GM12878 (cell line): ENCODE data around the gene ZBTB22. TPM values are rescaled to one million over a fixed set of nuclear protein-coding genes. Genes with fewer than 3 reads are reported as not detected.

Source experiments
- ATAC-seq: fragments of 200-7000 bp; cut with Tn5 transposase; 3 replicates; pipeline ENCODE4 v1.9.1; 2020; ENCODE audit warnings: mild to moderate bottlenecking, moderate library complexity
- BruUV-seq: library from RNA; stranded (reverse); fragments of 400-500 nt; replicated peaks from 2 replicates; lab custom pipeline; 2021; lab: Mats Ljungman, UMichigan
- CTCF ChIA-PET: fragments of 300-600 bp; sonication (Branson Sonifier 250); formaldehyde crosslinking; extraction: SDS; loops from one replicate; lab custom pipeline; 2021; ENCODE audit warnings: inconsistent platforms; lab: Yijun Ruan, JAX
- POLR2A ChIA-PET: fragments of 350-600 bp; formaldehyde crosslinking; extraction: SDS; loops from one replicate; lab custom pipeline; 2021; ENCODE audit warnings: inconsistent platforms; lab: Charles Lee
- RAD21 ChIA-PET: fragments of 300-600 bp; sonication (Branson Sonifier 250); formaldehyde crosslinking; loops from one replicate; lab custom pipeline; 2023; ENCODE audit warnings: antibody characterized with exemption; ENCODE audit not compliant: unreplicated experiment; lab: Charles Lee
- SMC1A ChIA-PET: fragments of 300-600 bp; sonication (Branson Sonifier 250); formaldehyde crosslinking; loops from one replicate; lab custom pipeline; 2023; ENCODE audit not compliant: unreplicated experiment, uncharacterized antibody; lab: Charles Lee
- DNase-seq: peaks from one replicate; pipeline ENCODE4 v3.0.0-alpha.2; 2011; ENCODE audit warnings: low read depth, low spot score
- FAIRE-seq: peaks from 3 replicates; lab custom pipeline; 2011; peaks lifted over from hg19 to GRCh38; lab: Jason Lieb, UNC
- H2AFZ ChIP-seq: 2 replicates; pipeline ENCODE4 v1.6.0; 2011; ENCODE audit warnings: low read depth, low read length, control low read depth; ENCODE audit not compliant: control insufficient read depth
- H3K27ac ChIP-seq: 2 replicates; pipeline ENCODE4 v1.5.1; 2011; ENCODE audit warnings: control low read depth; ENCODE audit not compliant: control insufficient read depth, insufficient read depth
- H3K27me3 ChIP-seq, 2 experiments: replicated peaks in 1 of 2; 2 replicates each; pipeline versions ENCODE4 v1.6.0 to v1.6.1; 2011; ENCODE audit warnings: low read length in 1 of 2; ENCODE audit not compliant: control insufficient read depth in 2 of 2, insufficient read depth in 2 of 2
- H3K36me3 ChIP-seq, 2 experiments: 2 replicates each; pipeline ENCODE4 v1.5.1; 2011; ENCODE audit warnings: low read length in 1 of 2; ENCODE audit not compliant: control insufficient read depth in 2 of 2, insufficient read depth in 2 of 2
- H3K4me1 ChIP-seq: 2 replicates; pipeline ENCODE4 v1.6.1; 2011; ENCODE audit warnings: mild to moderate bottlenecking, low read length, moderate library complexity, mixed read lengths; ENCODE audit not compliant: control insufficient read depth, insufficient read depth
- H3K4me2 ChIP-seq: 2 replicates; pipeline ENCODE4 v1.6.0; 2011; ENCODE audit warnings: control low read depth; ENCODE audit not compliant: control insufficient read depth, insufficient read depth
- H3K4me3 ChIP-seq: fragments of 200-600 bp; sonication (generic); 2 replicates; pipeline ENCODE4 v1.5.1; 2016
- H3K79me2 ChIP-seq: 2 replicates; pipeline ENCODE4 v1.6.0; 2011; ENCODE audit warnings: low read length; ENCODE audit not compliant: control insufficient read depth, insufficient read depth
- H3K9ac ChIP-seq: 2 replicates; pipeline ENCODE4 v1.8.0; 2011; ENCODE audit warnings: low read length, control low read depth, mixed read lengths; ENCODE audit not compliant: control insufficient read depth, insufficient read depth
- H3K9me3 ChIP-seq: replicated peaks from 3 replicates; pipeline ENCODE4 v1.5.1; 2011; ENCODE audit warnings: mild to moderate bottlenecking, low read length; ENCODE audit not compliant: control insufficient read depth, insufficient read depth
- H4K20me1 ChIP-seq: 2 replicates; pipeline ENCODE4 v1.6.0; 2011; ENCODE audit not compliant: control insufficient read depth, insufficient read depth
- BMI1 ChIP-seq: fragments of 450-650 bp; IDR thresholded peaks from 2 replicates; pipeline ENCODE4 v1.6.1; 2016; ENCODE audit warnings: mild to moderate bottlenecking, moderate library complexity, borderline replicate concordance
- EED ChIP-seq: sonication (generic); IDR thresholded peaks from 2 replicates; pipeline ENCODE4 v1.6.1; 2016; ENCODE audit warnings: antibody characterized with exemption, low read depth
- EGR1 ChIP-seq, 2 experiments: IDR thresholded peaks; 1 replicate in 1 of 2; 2 replicates in 1 of 2; pipeline ENCODE4 v1.6.1; 2011 to 2012; ENCODE audit warnings: low read depth in 2 of 2, low read length in 2 of 2, borderline replicate concordance in 1 of 2, mild to moderate bottlenecking in 1 of 2, moderate library complexity in 1 of 2
- IKZF1 ChIP-seq: fragments of 450-650 bp; conservative IDR thresholded peaks from 2 replicates; pipeline ENCODE4 v1.6.1; 2017; ENCODE audit warnings: antibody characterized with exemption, mild to moderate bottlenecking
- MTA2 ChIP-seq: fragments of 450-650 bp; IDR thresholded peaks from 2 replicates; pipeline ENCODE4 v1.6.1; 2016; ENCODE audit warnings: low read depth, mild to moderate bottlenecking, moderate library complexity
- NBN ChIP-seq: fragments of 450-650 bp; IDR thresholded peaks from 2 replicates; pipeline ENCODE4 v1.6.1; 2016
- NR2C1 ChIP-seq: fragments of 450-650 bp; IDR thresholded peaks from 2 replicates; pipeline ENCODE4 v1.6.1; 2017; ENCODE audit warnings: antibody characterized with exemption, mild to moderate bottlenecking, moderate library complexity
- NR2C2 ChIP-seq: IDR thresholded peaks from 2 replicates; pipeline ENCODE4 v1.6.1; 2011; ENCODE audit warnings: borderline replicate concordance, low read depth; ENCODE audit not compliant: control insufficient read depth, insufficient read length
- NR2F1 ChIP-seq: fragments of 450-650 bp; conservative IDR thresholded peaks from 2 replicates; pipeline ENCODE4 v1.6.1; 2017; ENCODE audit warnings: mild to moderate bottlenecking
- POLR2AphosphoS2 ChIP-seq: IDR thresholded peaks from 2 replicates; pipeline ENCODE4 v1.6.1; 2011; ENCODE audit warnings: low read depth, mild to moderate bottlenecking, low read length, improper control_type of control experiment, moderate library complexity
- POU2F2 ChIP-seq: IDR thresholded peaks from 3 replicates; pipeline ENCODE4 v1.6.1; 2011; ENCODE audit warnings: low read depth, mild to moderate bottlenecking, low read length, borderline replicate concordance
- RAD21 ChIP-seq: IDR thresholded peaks from 2 replicates; pipeline ENCODE4 v1.6.1; 2011; ENCODE audit warnings: mild to moderate bottlenecking, low read depth, low read length, moderate library complexity; ENCODE audit not compliant: insufficient read depth
- RELA ChIP-seq: fragments of 450-650 bp; IDR thresholded peaks from 2 replicates; pipeline ENCODE4 v1.8.0; 2014; ENCODE audit warnings: borderline replicate concordance; ENCODE audit not compliant: partially characterized antibody
- SMAD5 ChIP-seq: IDR thresholded peaks from 2 replicates; pipeline ENCODE4 v1.6.1; 2016; ENCODE audit warnings: antibody characterized with exemption, low read depth
- SMC3 ChIP-seq: IDR thresholded peaks from 2 replicates; pipeline ENCODE4 v1.6.1; 2011; ENCODE audit warnings: low read length, improper control_type of control experiment, borderline replicate concordance
- WGBS: methylation state at CpG from one replicate; pipeline ENCODE4 v1.1.6; 2016; ENCODE audit warnings: low lambda C conversion rate; ENCODE audit not compliant: insufficient replicate concordance, insufficient coverage; ENCODE audit errors: missing lambda C conversion rate; 5-methylcytosine and 5-hydroxymethylcytosine counted together
- in situ Hi-C: fragments of 300-500 bp; cut with MboI; formaldehyde crosslinking; loops from 9 replicates; pipeline ENCODE4 v1.14.3; 2018; ENCODE audit warnings: mixed read lengths
- intact Hi-C: fragments of 100-400 bp; cut with micrococcal nuclease; formaldehyde crosslinking; loops from one replicate; pipeline ENCODE4 v1.14.2; 2022; ENCODE audit not compliant: unreplicated experiment
- polyA plus RNA-seq, 11 experiments: library from polyadenylated mRNA; depleted of rRNA in 4 of 11; unstranded in 6 of 11; stranded (reverse) in 5 of 11; fragments of >200 nt; fragmentation: Nextera tagmentation in 4 of 11; fragmentation: Illumina TruSeq in 1 of 11; extraction: Ambion mirVana in 4 of 11; extraction: Trizol in 1 of 11; gene quantifications; 1 replicate in 1 of 11; 2 replicates in 10 of 11; pipeline versions ENCODE4 v1.2.1 to v1.2.3, GENCODE V29; 2011 to 2016; ENCODE audit warnings: inconsistent platforms in 2 of 11, missing spikeins in 2 of 11, low read depth in 1 of 11
- total RNA-seq, 4 experiments: library from RNA; depleted of rRNA in 3 of 4; stranded (reverse); fragments of >200 nt in 3 of 4; fragmentation: Illumina TruSeq in 1 of 4; extraction: Trizol in 1 of 4; gene quantifications; 2 replicates each; pipeline versions ENCODE4 v1.2.1 to v1.2.3, GENCODE V29; 2013 to 2021
- TF ChIP-seq, protein P1 (sequence below): IDR thresholded peaks from 2 replicates; pipeline ENCODE4 v1.6.1; 2011; ENCODE audit warnings: borderline replicate concordance, low read depth, mild to moderate bottlenecking, moderate library complexity, mixed read lengths, low read length; ENCODE audit not compliant: insufficient read depth; ENCODE audit errors: extremely low read length
- TF ChIP-seq, protein P2 (sequence below): fragments of 450-650 bp; IDR thresholded peaks from 2 replicates; pipeline ENCODE4 v1.6.1; 2016; ENCODE audit warnings: mild to moderate bottlenecking, moderate library complexity, borderline replicate concordance
- TF ChIP-seq, protein P3 (sequence below): IDR thresholded peaks from 2 replicates; pipeline ENCODE4 v1.6.1; 2011; ENCODE audit warnings: low read depth, low read length, improper control_type of control experiment, borderline replicate concordance
- TF ChIP-seq, protein P4 (sequence below): IDR thresholded peaks from 2 replicates; pipeline ENCODE4 v1.6.1; 2012; ENCODE audit warnings: low read depth, low read length, improper control_type of control experiment

The ZBTB22 gene
- total and polyA plus RNA-seq, 10 of the 15 experiments (the other 5 are each of a cell fraction or from before 2014, with no cell fraction given): 0.11 to 9.9 (median 4.8) TPM

DNA sequence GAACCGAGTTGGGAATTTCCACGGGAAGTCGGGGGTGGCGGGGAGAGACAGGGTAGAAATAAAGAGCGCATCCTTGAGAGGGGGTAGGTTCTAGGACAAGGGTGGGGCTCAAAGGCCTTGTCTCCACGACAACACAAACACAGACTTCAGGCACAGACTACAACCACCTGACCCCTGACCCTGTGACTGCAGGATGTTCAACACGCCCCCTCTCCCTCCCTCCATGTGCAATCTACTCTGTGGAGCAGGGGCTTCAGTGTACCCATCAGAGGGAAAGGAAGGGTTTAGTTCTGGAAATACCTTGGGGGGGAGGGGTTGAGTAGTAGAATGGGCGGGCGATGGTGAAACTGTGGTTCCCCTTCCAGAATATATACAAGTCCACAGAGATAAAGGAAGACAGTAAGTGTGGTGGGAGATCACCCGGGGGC, 3.0 kb downstream of the ZBTB22 start:
- H4K20me1 ChIP-seq: no peaks in the 10 kb centered on the region
- peaks cover 56% of the 10 kb centered on the region for H3K79me2 ChIP-seq
- peaks cover 5 to 6% of the 10 kb centered on the region in 2 experiments; a peak in 3 of 4 replicates for H3K36me3 ChIP-seq
- 0% methylated on average over 10 of the region's 10 CpGs for WGBS
- peaks cover 25% of the 10 kb centered on the region for H3K4me1 ChIP-seq
- H3K9ac ChIP-seq: peak overlapping the region; percentile 97
- CTCF ChIA-PET: no interaction called here
- H3K9me3 ChIP-seq: no peaks in the 10 kb centered on the region
- RAD21 ChIA-PET: no interaction called here
- peak overlapping the region; percentile 96 for H3K27ac ChIP-seq
- intact Hi-C loops: loop anchor here (1.0 kb wide), 2 partner anchors 15 to 37 kb away; partner anchors contain the start of gene B3GALT4
- BruUV-seq: no TSS peak
- no peaks in the 10 kb centered on the region for H3K27me3 ChIP-seq
- POLR2A ChIA-PET: no interaction called here
- peak overlapping the region; percentile 61 for H2AFZ ChIP-seq
- peak overlapping the region; percentile 67 for H3K4me2 ChIP-seq
- peak; percentile 63 for ATAC-seq
- DNase-seq: no peak
- in situ Hi-C loops: no loop called here
- peak overlapping the region; percentile 99 for H3K4me3 ChIP-seq
- peak; percentile 23 for FAIRE-seq
- SMC1A ChIA-PET: interaction anchor here (1.0 to 1.2 kb wide), 2 partner anchors 9 to 76 kb away, joined by 3 to 4 read pairs; no protein-coding TSS in a partner anchor
- TF ChIP-seq NR2C1: peak; percentile 85
- no peak for TF ChIP-seq SMC3
- TF ChIP-seq EED: peak; percentile 18; the same call in 1 of the 2 replicates
- TF ChIP-seq MTA2: peak; percentile 26; the same call in 1 of the 2 replicates
- TF ChIP-seq, protein P1, sequence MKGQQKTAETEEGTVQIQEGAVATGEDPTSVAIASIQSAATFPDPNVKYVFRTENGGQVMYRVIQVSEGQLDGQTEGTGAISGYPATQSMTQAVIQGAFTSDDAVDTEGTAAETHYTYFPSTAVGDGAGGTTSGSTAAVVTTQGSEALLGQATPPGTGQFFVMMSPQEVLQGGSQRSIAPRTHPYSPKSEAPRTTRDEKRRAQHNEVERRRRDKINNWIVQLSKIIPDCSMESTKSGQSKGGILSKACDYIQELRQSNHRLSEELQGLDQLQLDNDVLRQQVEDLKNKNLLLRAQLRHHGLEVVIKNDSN: peak; percentile 42
- TF ChIP-seq NR2F1: peak; percentile 87
- peak in 1 of 2 experiments; percentile 80; a peak in 1 of 3 replicates for TF ChIP-seq EGR1 (IDR thresholded peaks at IDR 0.05; ENCODE audit: borderline replicate concordance in 1 of 2, low read depth in 2 of 2, low read length in 2 of 2)
- TF ChIP-seq NR2C2: peak; percentile 67
- TF ChIP-seq, protein P2, sequence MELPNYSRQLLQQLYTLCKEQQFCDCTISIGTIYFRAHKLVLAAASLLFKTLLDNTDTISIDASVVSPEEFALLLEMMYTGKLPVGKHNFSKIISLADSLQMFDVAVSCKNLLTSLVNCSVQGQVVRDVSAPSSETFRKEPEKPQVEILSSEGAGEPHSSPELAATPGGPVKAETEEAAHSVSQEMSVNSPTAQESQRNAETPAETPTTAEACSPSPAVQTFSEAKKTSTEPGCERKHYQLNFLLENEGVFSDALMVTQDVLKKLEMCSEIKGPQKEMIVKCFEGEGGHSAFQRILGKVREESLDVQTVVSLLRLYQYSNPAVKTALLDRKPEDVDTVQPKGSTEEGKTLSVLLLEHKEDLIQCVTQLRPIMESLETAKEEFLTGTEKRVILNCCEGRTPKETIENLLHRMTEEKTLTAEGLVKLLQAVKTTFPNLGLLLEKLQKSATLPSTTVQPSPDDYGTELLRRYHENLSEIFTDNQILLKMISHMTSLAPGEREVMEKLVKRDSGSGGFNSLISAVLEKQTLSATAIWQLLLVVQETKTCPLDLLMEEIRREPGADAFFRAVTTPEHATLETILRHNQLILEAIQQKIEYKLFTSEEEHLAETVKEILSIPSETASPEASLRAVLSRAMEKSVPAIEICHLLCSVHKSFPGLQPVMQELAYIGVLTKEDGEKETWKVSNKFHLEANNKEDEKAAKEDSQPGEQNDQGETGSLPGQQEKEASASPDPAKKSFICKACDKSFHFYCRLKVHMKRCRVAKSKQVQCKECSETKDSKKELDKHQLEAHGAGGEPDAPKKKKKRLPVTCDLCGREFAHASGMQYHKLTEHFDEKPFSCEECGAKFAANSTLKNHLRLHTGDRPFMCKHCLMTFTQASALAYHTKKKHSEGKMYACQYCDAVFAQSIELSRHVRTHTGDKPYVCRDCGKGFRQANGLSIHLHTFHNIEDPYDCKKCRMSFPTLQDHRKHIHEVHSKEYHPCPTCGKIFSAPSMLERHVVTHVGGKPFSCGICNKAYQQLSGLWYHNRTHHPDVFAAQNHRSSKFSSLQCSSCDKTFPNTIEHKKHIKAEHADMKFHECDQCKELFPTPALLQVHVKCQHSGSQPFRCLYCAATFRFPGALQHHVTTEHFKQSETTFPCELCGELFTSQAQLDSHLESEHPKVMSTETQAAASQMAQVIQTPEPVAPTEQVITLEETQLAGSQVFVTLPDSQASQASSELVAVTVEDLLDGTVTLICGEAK: no peak
- TF ChIP-seq, protein P3, sequence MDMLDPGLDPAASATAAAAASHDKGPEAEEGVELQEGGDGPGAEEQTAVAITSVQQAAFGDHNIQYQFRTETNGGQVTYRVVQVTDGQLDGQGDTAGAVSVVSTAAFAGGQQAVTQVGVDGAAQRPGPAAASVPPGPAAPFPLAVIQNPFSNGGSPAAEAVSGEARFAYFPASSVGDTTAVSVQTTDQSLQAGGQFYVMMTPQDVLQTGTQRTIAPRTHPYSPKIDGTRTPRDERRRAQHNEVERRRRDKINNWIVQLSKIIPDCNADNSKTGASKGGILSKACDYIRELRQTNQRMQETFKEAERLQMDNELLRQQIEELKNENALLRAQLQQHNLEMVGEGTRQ: peak; percentile 28; the same call in 1 of the 2 replicates
- no peak for TF ChIP-seq SMAD5
- 0 out of 2 replicates have a peak, but pooled peaks have one; percentile 18 for TF ChIP-seq IKZF1
- TF ChIP-seq RELA: peak; percentile 57
- TF ChIP-seq, protein P4, sequence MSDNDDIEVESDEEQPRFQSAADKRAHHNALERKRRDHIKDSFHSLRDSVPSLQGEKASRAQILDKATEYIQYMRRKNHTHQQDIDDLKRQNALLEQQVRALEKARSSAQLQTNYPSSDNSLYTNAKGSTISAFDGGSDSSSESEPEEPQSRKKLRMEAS: peak; percentile 30; the same call in 1 of the 2 replicates
- TF ChIP-seq POU2F2: peak; percentile 17; the same call in 1 of the 3 replicates
- TF ChIP-seq POLR2AphosphoS2: peak; percentile 41; the same call in 1 of the 2 replicates
- no peak for TF ChIP-seq NBN
- no peak for TF ChIP-seq RAD21
- TF ChIP-seq BMI1: peak; percentile 70
